Measurements from ENCODE around the gene EPN1. TPM values are rescaled to one million over a fixed set of nuclear protein-coding genes. Genes with fewer than 3 reads are reported as not detected.
"Not testable (repeated sequence)": the region's sequence is repeated elsewhere in the genome, so short reads cannot be mapped to it uniquely, and the experiment has no call there.

EPN1 gene
- total RNA-seq, 2 experiments from 2014 or later, result 63.9 to 64.5 TPM

GRCh38 chr19:55758797-55759196 is 83.8 kb downstream of the EPN1 start, which contains the start of gene RFPL4A:
RFPL4A (plus strand) TSS chr19:55759097; CDS start chr19:55761801, 2,704 bp downstream.
- H3K27me3 Mint-ChIP-seq; POLR2A ChIA-PET; H3K27ac Mint-ChIP-seq; H3K36me3 Mint-ChIP-seq (ENCODE audit: low read depth); H3K4me1 Mint-ChIP-seq; H3K9me3 Mint-ChIP-seq; DNase-seq; H3K4me3 Mint-ChIP-seq; CTCF ChIA-PET: not testable (repeated sequence)

Other genes with a start within 250 kb of the EPN1 start
- gene SHISA7, start 231.9 kb upstream of the EPN1 start, total RNA-seq, result not detected
- 10 to 100 TPM; 14.5 to 16.7 TPM for gene ISOC2, start 213.6 kb upstream of the EPN1 start, total RNA-seq
- not detected for gene C19orf85, start 210.5 kb upstream of the EPN1 start, total RNA-seq
- 1 to 10 TPM; 6.7 to 9.1 TPM for gene ZNF628, start 198.6 kb upstream of the EPN1 start, total RNA-seq
- gene NAT14, start 190.0 kb upstream of the EPN1 start, total RNA-seq, result 10 to 100 TPM; 11.9 to 12.0 TPM
- gene SSC5D, start 186.8 kb upstream of the EPN1 start, total RNA-seq, result under 1 TPM; 0.15 to 0.18 TPM
- not detected for gene SBK2, start 138.1 kb upstream of the EPN1 start, total RNA-seq
- gene SBK3, start 129.7 kb upstream of the EPN1 start, total RNA-seq, result not detected
- 1 to 10 TPM; 6.4 to 6.6 TPM for gene ZNF579, start 94.4 kb upstream of the EPN1 start, total RNA-seq
- gene FIZ1, start 75.7 kb upstream of the EPN1 start, total RNA-seq, result 10 to 100 TPM; 10.9 to 11.7 TPM
- 10 to 100 TPM; 35.4 to 37.3 TPM for gene ZNF524, start 74.9 kb upstream of the EPN1 start, total RNA-seq
- 10 to 100 TPM; 15.3 to 15.4 TPM for gene ZNF865, start 69.6 kb upstream of the EPN1 start, total RNA-seq
- gene ZNF784, start 50.7 kb upstream of the EPN1 start, total RNA-seq, result 1 to 10 TPM; 6.4 to 7.4 TPM
- gene ZNF580, start 34.2 kb upstream of the EPN1 start, total RNA-seq, result 10 to 100 TPM; 35.7 to 39.7 TPM
- 10 to 100 TPM; 26.6 to 30.1 TPM for gene ZNF581, start 31.6 kb upstream of the EPN1 start, total RNA-seq
- gene CCDC106, start 27.0 kb upstream of the EPN1 start, total RNA-seq, result 1 to 10 TPM; 3.7 to 3.8 TPM
- 100 to 1,000 TPM; 204 to 213 TPM for gene U2AF2, start 20.2 kb upstream of the EPN1 start, total RNA-seq
- gene NLRP9, start 63.2 kb downstream of the EPN1 start, total RNA-seq, result not detected
- gene RFPL4A, start 83.9 kb downstream of the EPN1 start, total RNA-seq, result not detected
- not detected for gene RFPL4AL1, start 93.9 kb downstream of the EPN1 start, total RNA-seq
- gene NLRP11, start 156.8 kb downstream of the EPN1 start, total RNA-seq, result not detected
- gene NLRP4, start 161.3 kb downstream of the EPN1 start, total RNA-seq, result not detected

Measured in activated CD4-positive, alpha-beta memory T cell treated with anti-CD3 and anti-CD28 coated beads, Interleukin-2, amount 10 ng/mL, durations not matched to agents 7 days and 5 days (primary cell).